ENCODE results near the gene SLC43A1. TPM values are rescaled to one million over a fixed set of nuclear protein-coding genes. Genes with fewer than 3 reads are reported as not detected.

Gene SLC43A1
- total RNA-seq (2013): 3.7 TPM
- polyA plus RNA-seq: 1 to 10 TPM; 5.4 to 6.2 (median 5.8) TPM
- 5.0 and 7.2 TPM in 2 replicates for polyA minus RNA-seq
- total RNA-seq: 0.75 to 7.0 (median 3.6) reads per million in 11 experiments

GRCh38 chr11:57515332-57516060, at the start of gene SLC43A1:
TSS of gene SLC43A1 (minus strand) at chr11:57515702. CDS start at chr11:57514111, 1,591 bp downstream.
- Histone ChIP-seq H3K4me2 (replicated peaks; ENCODE audit: extremely low read depth, low read length, poor library complexity, severe bottlenecking) (peak within 1 kb of the TSS; percentile 88), H4K20me1 (ENCODE audit: insufficient read depth, low read length) (no peaks in the 10 kb centered on the region), H3K4me3 (replicated peaks in 1 of 3; ENCODE audit: low read depth in 2 of 3, low read length in 3 of 3) (peak within 1 kb of the TSS; percentile 63 to 83 (median 80)), H3K36me3 (replicated peaks in 1 of 2; ENCODE audit: control insufficient read depth in 1 of 2, insufficient read depth in 2 of 2, low read length in 2 of 2) (no peaks in the 10 kb centered on the region), H3K27ac (ENCODE audit: low read depth in 1 of 2, low read length in 2 of 2) (peak within 1 kb of the TSS in 1 of 2 donors; percentile 20), H3K9ac (ENCODE audit: insufficient read depth, low read length, poor library complexity, severe bottlenecking) (peak within 1 kb of the TSS; percentile 63), H3K27me3 (ENCODE audit: control insufficient read depth in 2 of 2, insufficient read depth in 2 of 2, low read length in 2 of 2) (no peaks in the 10 kb centered on the region), H3K4me1 (ENCODE audit: control insufficient read depth in 1 of 2, insufficient read depth in 2 of 2, low read length in 2 of 2) (peaks cover 16 to 22% of the 10 kb centered on the region in 2 donors), H3K79me2 (ENCODE audit: insufficient read depth, low read length) (peaks cover 19% of the 10 kb centered on the region), H3K9me3 (replicated peaks in 1 of 2; ENCODE audit: control insufficient read depth in 1 of 2, insufficient read depth in 1 of 2, low read length in 2 of 2) (no peaks in the 10 kb centered on the region), H2AFZ (ENCODE audit: insufficient read depth, low read depth, low read length, poor library complexity, severe bottlenecking) (peak within 1 kb of the TSS; percentile 96)
- Mint-ChIP-seq H3K4me3 (peak within 1 kb of the TSS; percentile 99), H3K36me3 (peaks cover 0 to 3% of the 10 kb centered on the region in 2 donors), H3K4me1 (peaks cover 26% of the 10 kb centered on the region), H3K27ac (peak within 1 kb of the TSS in 5 of 7 donors; percentile 46 to 81 (median 67)), H3K27me3 (ENCODE audit: low read depth in 3 of 3) (peaks cover 1 to 13% (median 6%) of the 10 kb centered on the region in 3 donors), H3K9me3 (peaks cover 0 to 3% (median 0%) of the 10 kb centered on the region in 7 donors)
- intact Hi-C loops (cut with micrococcal nuclease): loop anchor here in 1 of 2 donors (5.0 kb wide), 1 partner anchor 38 kb away; no protein-coding TSS in a partner anchor
- under 1% methylated on average over 62 of the region's 66 CpGs for WGBS (ENCODE audit: insufficient coverage)
- no peak for DNase-seq
- TF ChIP-seq CTCF (IDR thresholded peaks at IDR 0.05): no peak

- intact Hi-C loops (cut with micrococcal nuclease): no loop called here
- no peaks in the 10 kb centered on the region for H3K27me3 Mint-ChIP-seq (ENCODE audit: low read depth in 3 of 3)
- Histone ChIP-seq H4K20me1 (ENCODE audit: insufficient read depth, low read length) (peaks cover 64% of the 10 kb centered on the region), H3K27ac (ENCODE audit: low read depth in 1 of 2, low read length in 2 of 2) (no peak overlapping the region), H3K79me2 (ENCODE audit: insufficient read depth, low read length) (peaks cover 63% of the 10 kb centered on the region), H3K4me2 (replicated peaks; ENCODE audit: extremely low read depth, low read length, poor library complexity, severe bottlenecking) (no peak overlapping the region), H3K9me3 (replicated peaks in 1 of 2; ENCODE audit: control insufficient read depth in 1 of 2, insufficient read depth in 1 of 2, low read length in 2 of 2) (no peaks in the 10 kb centered on the region), H3K9ac (ENCODE audit: insufficient read depth, low read length, poor library complexity, severe bottlenecking) (no peak overlapping the region), H3K36me3 (replicated peaks in 1 of 2; ENCODE audit: control insufficient read depth in 1 of 2, insufficient read depth in 2 of 2, low read length in 2 of 2) (peaks cover 33 to 52% of the 10 kb centered on the region in 2 donors), H3K4me1 (ENCODE audit: control insufficient read depth in 1 of 2, insufficient read depth in 2 of 2, low read length in 2 of 2) (peaks cover 18 to 23% of the 10 kb centered on the region in 2 donors), H3K27me3 (ENCODE audit: control insufficient read depth in 2 of 2, insufficient read depth in 2 of 2, low read length in 2 of 2) (no peaks in the 10 kb centered on the region), H2AFZ (ENCODE audit: insufficient read depth, low read depth, low read length, poor library complexity, severe bottlenecking) (no peak overlapping the region), H3K4me3 (replicated peaks in 1 of 3; ENCODE audit: low read depth in 2 of 3, low read length in 3 of 3) (no peak overlapping the region)
- no peak overlapping the region for H3K4me3 Mint-ChIP-seq
- no peaks in the 10 kb centered on the region for H3K9me3 Mint-ChIP-seq
- H3K27ac Mint-ChIP-seq: peak overlapping the region in 3 of 7 donors; percentile 7 to 42 (median 36)
- WGBS (ENCODE audit: insufficient coverage): 80% methylated on average over 3 of the region's 4 CpGs
- DNase-seq: no peak
- peaks cover 40 to 42% of the 10 kb centered on the region in 2 donors for H3K36me3 Mint-ChIP-seq
- peaks cover 32% of the 10 kb centered on the region for H3K4me1 Mint-ChIP-seq
- no peak for TF ChIP-seq CTCF (IDR thresholded peaks at IDR 0.05)
Measured at GRCh38 chr11:57562596-57562995, 47.1 kb upstream of the SLC43A1 start.
